PC-9 (cell line): ENCODE data around the gene PNPLA3.

Experiments
- EZH2 ChIP-seq: fragments of 200-600 bp; sonication (generic); IDR thresholded peaks from 2 replicates; pipeline ENCODE4 v1.8.0; 2017; ENCODE audit warnings: antibody characterized with exemption, low read depth
- TF ChIP-seq, protein P1 (sequence below): fragments of 200-600 bp; sonication (generic); conservative IDR thresholded peaks from 2 replicates; pipeline ENCODE4 v1.6.1; 2017; ENCODE audit warnings: mixed run types, antibody characterized with exemption, mild to moderate bottlenecking, moderate library complexity

DNA sequence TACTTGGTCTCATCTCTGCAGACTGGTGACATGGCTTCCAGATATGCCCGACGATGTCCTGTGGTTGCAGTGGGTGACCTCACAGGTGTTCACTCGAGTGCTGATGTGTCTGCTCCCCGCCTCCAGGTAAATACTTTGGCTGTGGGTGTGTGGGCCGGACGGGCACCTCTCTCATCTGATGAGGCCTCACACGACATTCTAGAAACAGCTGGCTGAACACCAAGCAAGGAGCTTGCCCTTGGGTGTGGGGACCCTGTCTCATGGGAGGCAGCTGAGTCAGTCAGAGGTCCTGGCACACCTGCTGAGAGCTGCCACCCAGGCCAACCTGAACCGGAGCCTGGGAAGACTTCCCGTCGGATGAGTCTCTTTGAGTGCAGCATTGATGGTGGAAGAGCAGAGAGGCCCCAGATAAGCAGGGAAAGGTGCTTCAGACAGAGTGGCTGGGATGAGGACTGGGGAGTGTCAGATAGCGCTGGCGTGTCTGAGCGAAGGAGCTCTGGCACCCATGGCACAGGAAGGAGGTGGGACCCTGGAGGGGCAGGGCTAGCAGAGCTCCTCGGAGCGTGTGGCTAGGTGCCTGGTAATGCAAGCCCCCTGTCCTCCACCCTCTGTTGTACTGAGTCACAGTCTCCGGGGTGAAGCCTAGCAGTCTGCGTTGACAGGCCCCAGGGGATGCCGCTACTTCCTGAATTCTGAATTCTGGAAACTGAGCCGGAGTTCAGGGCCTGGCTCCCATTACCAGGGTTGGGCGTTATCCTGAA, 21.2 kb downstream of the PNPLA3 start:
- TF ChIP-seq, protein P1, sequence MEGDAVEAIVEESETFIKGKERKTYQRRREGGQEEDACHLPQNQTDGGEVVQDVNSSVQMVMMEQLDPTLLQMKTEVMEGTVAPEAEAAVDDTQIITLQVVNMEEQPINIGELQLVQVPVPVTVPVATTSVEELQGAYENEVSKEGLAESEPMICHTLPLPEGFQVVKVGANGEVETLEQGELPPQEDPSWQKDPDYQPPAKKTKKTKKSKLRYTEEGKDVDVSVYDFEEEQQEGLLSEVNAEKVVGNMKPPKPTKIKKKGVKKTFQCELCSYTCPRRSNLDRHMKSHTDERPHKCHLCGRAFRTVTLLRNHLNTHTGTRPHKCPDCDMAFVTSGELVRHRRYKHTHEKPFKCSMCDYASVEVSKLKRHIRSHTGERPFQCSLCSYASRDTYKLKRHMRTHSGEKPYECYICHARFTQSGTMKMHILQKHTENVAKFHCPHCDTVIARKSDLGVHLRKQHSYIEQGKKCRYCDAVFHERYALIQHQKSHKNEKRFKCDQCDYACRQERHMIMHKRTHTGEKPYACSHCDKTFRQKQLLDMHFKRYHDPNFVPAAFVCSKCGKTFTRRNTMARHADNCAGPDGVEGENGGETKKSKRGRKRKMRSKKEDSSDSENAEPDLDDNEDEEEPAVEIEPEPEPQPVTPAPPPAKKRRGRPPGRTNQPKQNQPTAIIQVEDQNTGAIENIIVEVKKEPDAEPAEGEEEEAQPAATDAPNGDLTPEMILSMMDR: no peak
- TF ChIP-seq EZH2: no peak
